A549 treated with AZD2906 at 1 μM for 4 hours (cell line): Measurements from ENCODE around the gene LLCFC1. TPM values are rescaled to one million over a fixed set of nuclear protein-coding genes. Genes with fewer than 3 reads are reported as not detected.

Experiments
- total RNA-seq: library from RNA; stranded (reverse); fragments of 200-300 nt; extraction: Qiagen RNA extraction; gene quantifications from 5 replicates; pipeline ENCODE4 v1.2.3, GENCODE V29; 2022

Gene LLCFC1
- total RNA-seq, result not detected in 5 replicates

DNA sequence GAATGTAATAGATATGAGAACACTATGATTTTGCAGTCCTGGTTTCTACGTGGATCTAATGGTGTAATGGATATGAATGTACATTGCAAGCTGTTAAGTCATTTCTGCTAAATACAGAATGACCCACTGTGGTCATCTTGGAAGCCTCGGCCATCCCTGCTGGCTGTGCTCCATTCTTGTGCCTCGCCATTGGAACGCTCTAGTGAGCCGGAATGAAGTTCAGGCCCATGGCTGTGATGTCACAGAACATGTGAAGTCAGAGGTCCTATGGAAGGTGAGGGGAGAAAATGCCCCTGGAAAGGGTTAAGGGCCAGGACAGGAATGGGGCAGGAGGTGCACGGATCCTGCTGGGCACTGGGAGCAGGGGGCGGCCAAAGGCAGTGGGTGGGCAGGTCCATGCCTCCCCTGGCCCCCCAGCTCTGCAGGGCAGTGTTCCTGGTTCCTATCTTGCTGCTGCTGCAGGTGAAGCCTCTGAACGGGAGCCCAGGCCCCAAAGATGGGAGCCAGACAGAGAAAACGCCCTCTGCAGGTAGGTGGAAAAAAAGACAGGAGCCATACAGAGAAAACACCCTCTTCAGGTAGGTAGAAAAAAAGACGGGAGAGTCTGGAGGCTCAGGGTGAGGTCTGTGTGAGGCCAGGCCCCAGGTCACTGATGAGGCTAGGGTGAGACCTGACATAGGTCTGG is at the start of gene LLCFC1:
Gene LLCFC1, plus strand, starts transcription at position 259 of the 685 bp plus-strand sequence. Its CDS starts 138 bp downstream, at position 397.

DNA sequence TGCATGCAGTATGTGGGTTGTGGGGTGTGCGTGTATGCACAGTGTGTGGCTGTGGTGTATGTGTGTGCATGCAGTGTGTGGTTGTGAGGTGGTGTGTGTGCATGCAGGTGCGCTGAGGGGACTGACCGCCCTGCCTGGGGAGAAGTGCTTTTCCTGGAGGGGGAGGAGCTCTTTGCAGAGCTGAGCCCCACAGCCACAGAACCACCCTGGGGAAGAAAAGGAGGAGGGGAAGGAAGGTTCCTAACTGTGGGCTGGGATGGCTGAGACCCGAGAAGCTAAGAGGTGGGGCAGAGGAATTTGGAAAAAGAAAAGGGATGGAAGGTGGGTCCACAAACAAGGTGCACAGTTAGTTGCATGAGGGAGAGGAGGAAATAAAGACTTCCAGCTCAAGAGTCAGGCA is 5.7 kb upstream of the LLCFC1 start, which contains the start of gene TRPV5:
Gene TRPV5, minus strand, starts transcription at position 123 of the 400 bp plus-strand sequence. CDS start 287 bp downstream, outside the sequence.

DNA sequence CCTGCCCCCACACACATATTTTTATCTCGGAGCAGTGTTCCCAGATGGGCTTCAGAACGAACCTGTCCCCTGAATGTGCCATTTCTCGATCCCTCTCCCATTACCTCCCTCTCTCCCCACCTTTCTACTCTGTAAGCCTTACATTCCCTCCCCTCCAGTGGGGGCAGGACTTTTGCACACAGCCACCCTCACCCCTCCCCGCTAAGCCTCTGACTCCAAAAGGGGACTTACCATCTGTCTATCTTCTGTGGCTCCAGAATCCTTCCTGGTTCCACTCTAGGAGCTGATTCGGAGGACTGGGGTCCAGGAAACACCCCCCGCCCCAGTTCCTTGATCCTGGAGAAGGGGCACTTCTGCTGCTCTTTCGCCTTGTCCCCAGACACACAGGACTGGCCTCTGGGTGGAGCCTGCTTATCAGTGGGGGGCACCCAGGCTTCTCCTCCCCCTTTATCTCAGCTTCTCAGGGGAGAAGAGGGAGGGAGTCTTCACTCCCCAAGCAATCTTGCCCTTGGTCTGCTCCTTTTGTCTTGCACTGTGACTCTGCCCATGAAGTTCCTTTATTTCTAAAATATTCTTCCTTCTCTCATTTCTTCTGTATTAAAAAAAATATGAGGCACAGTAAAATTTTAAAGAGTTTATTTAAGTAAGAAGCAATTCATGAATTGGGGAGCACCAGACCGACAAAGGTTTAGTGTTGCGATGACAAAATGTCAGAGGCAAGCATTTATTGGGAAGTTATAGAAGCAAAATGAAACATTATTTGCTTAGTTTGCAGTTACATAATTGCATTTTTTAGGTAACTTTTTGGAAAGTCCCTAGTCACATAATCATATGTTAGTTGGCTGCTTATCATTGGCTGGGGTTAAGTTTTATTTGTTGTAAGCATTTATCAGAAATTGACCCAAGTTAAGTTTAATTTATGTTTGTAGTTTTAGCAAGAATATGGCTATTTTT is 23.0 kb downstream of the LLCFC1 start, which contains the start of gene KEL:
Gene KEL, minus strand, starts transcription at position 391 of the 954 bp plus-strand sequence. Its CDS starts 157 bp downstream, at position 234.

Other genes starting within 250 kb of the LLCFC1 start
- gene PRSS1, start 190.0 kb upstream of the LLCFC1 start, total RNA-seq, result not detected in 5 replicates
- not detected in 5 replicates for gene PRSS2, start 168.5 kb upstream of the LLCFC1 start, total RNA-seq
- 0.40 to 0.87 TPM (median 0.60 TPM) in 5 replicates for gene EPHB6, start 84.4 kb upstream of the LLCFC1 start, total RNA-seq
- 0.02 TPM in 1 of 5 replicates, not detected in the others for gene TRPV6, start 53.7 kb upstream of the LLCFC1 start, total RNA-seq
- gene TRPV5, start 5.7 kb upstream of the LLCFC1 start, total RNA-seq, result not detected in 5 replicates
- gene KEL, start 22.9 kb downstream of the LLCFC1 start, total RNA-seq, result 0.08 TPM in 1 of 5 replicates, not detected in the others
- not detected in 5 replicates for gene OR9A2, start 87.6 kb downstream of the LLCFC1 start, total RNA-seq
- not detected in 5 replicates for gene OR6V1, start 112.9 kb downstream of the LLCFC1 start, total RNA-seq
- gene PIP, start 192.6 kb downstream of the LLCFC1 start, total RNA-seq, result 0.16 to 0.41 TPM (median 0.29 TPM) in 3 of 5 replicates, not detected in the others
- not detected in 5 replicates for gene TAS2R39, start 243.9 kb downstream of the LLCFC1 start, total RNA-seq